WTC11 (cell line): ENCODE data around the gene CDH6. TPM values are rescaled to one million over a fixed set of nuclear protein-coding genes. Genes with fewer than 3 reads are reported as not detected.
A peak's percentile ranks its signal among the peaks of the same experiment; 100 is the strongest.

Source experiments
- ATAC-seq: fragments of 200-7000 bp; cut with Tn5 transposase; 2 replicates; pipeline ENCODE4 v1.10.0; 2021; ENCODE audit warnings: mild to moderate bottlenecking, moderate library complexity
- CTCF ChIA-PET: fragments of 300-600 bp; sonication (Branson Sonifier 250); formaldehyde crosslinking; loops from one replicate; lab custom pipeline; 2021; ENCODE audit warnings: antibody characterized with exemption; lab: Charles Lee
- POLR2A ChIA-PET: fragments of 350-600 bp; sonication (Branson Sonifier 250); formaldehyde crosslinking; loops from one replicate; lab custom pipeline; 2021; ENCODE audit warnings: antibody characterized with exemption; lab: Charles Lee
- DNase-seq: peaks from one replicate; pipeline ENCODE4 v3.0.0; 2021; ENCODE audit warnings: low spot score
- H3K27ac Mint-ChIP-seq: 2 replicates; pipeline ENCODE4 v1.8.0; 2021; ENCODE audit warnings: mixed read lengths
- H3K27me3 Mint-ChIP-seq: 2 replicates; pipeline ENCODE4 v1.8.0; 2021; ENCODE audit warnings: low read depth, mild to moderate bottlenecking, moderate library complexity, mixed read lengths
- H3K36me3 Mint-ChIP-seq: 2 replicates; pipeline ENCODE4 v1.8.0; 2021; ENCODE audit warnings: mixed read lengths
- H3K4me1 Mint-ChIP-seq: 2 replicates; pipeline ENCODE4 v1.8.0; 2022; ENCODE audit warnings: mixed read lengths
- H3K4me3 Mint-ChIP-seq: 2 replicates; pipeline ENCODE4 v1.8.0; 2021; ENCODE audit warnings: mild to moderate bottlenecking, moderate library complexity, mixed read lengths
- H3K9me3 Mint-ChIP-seq: 2 replicates; pipeline ENCODE4 v1.8.0; 2021; ENCODE audit warnings: mixed read lengths
- AR ChIP-seq: fragments of 250-450 bp; sonication (Bioruptor Pico); IDR thresholded peaks from 2 replicates; pipeline ENCODE4 v1.9.0; 2021; ENCODE audit warnings: mild to moderate bottlenecking
- ATF6 ChIP-seq: sonication (generic); formaldehyde crosslinking; IDR thresholded peaks from 2 replicates; pipeline ENCODE4 v1.8.1; 2023; ENCODE audit warnings: mild to moderate bottlenecking, missing genetic modification reagents
- CDX4 ChIP-seq: fragments of 250-450 bp; sonication (Bioruptor Pico); IDR thresholded peaks from 2 replicates; pipeline ENCODE4 v1.9.0; 2021; ENCODE audit warnings: moderate library complexity, mild to moderate bottlenecking, inconsistent platforms, borderline replicate concordance
- CREM ChIP-seq: sonication (generic); formaldehyde crosslinking; IDR thresholded peaks from 2 replicates; pipeline ENCODE4 v1.8.1; 2022; ENCODE audit warnings: mild to moderate bottlenecking, missing genetic modification reagents, moderate library complexity
- E2F1 ChIP-seq: sonication (generic); formaldehyde crosslinking; IDR thresholded peaks from 2 replicates; pipeline ENCODE4 v1.8.0; 2022; ENCODE audit warnings: mild to moderate bottlenecking, missing genetic modification reagents
- E2F4 ChIP-seq: sonication (generic); formaldehyde crosslinking; IDR thresholded peaks from 2 replicates; pipeline ENCODE4 v1.8.1; 2022; ENCODE audit warnings: low read depth, mild to moderate bottlenecking, moderate library complexity, missing genetic modification reagents, borderline replicate concordance
- HMGA2 ChIP-seq: fragments of 250-450 bp; sonication (Bioruptor Pico); IDR thresholded peaks from 2 replicates; pipeline ENCODE4 v1.4.0; 2021; ENCODE audit warnings: mild to moderate bottlenecking, moderate library complexity
- HMGXB4 ChIP-seq: sonication (generic); formaldehyde crosslinking; IDR thresholded peaks from 2 replicates; pipeline ENCODE4 v1.8.1; 2023; ENCODE audit warnings: mild to moderate bottlenecking, moderate library complexity, missing genetic modification reagents
- PRDM15 ChIP-seq: sonication (generic); formaldehyde crosslinking; IDR thresholded peaks from 2 replicates; pipeline ENCODE4 v1.8.0; 2022; ENCODE audit warnings: missing genetic modification reagents
- RELA ChIP-seq: sonication (generic); formaldehyde crosslinking; IDR thresholded peaks from 2 replicates; pipeline ENCODE4 v1.8.1; 2022; ENCODE audit warnings: missing genetic modification reagents, mild to moderate bottlenecking, borderline replicate concordance
- SP1 ChIP-seq: sonication (generic); formaldehyde crosslinking; conservative IDR thresholded peaks from 2 replicates; pipeline ENCODE4 v1.8.1; 2022; ENCODE audit warnings: missing genetic modification reagents
- TCF7 ChIP-seq: sonication (generic); formaldehyde crosslinking; IDR thresholded peaks from 2 replicates; pipeline ENCODE4 v1.8.0; 2022; ENCODE audit warnings: mild to moderate bottlenecking, low read depth, missing genetic modification reagents, moderate library complexity
- ZBTB43 ChIP-seq: sonication (generic); formaldehyde crosslinking; IDR thresholded peaks from 2 replicates; pipeline ENCODE4 v1.8.1; 2023; ENCODE audit warnings: mild to moderate bottlenecking, missing genetic modification reagents
- ZNF425 ChIP-seq: fragments of 250-450 bp; sonication (Bioruptor Pico); conservative IDR thresholded peaks from 2 replicates; pipeline ENCODE4 v1.9.0; 2021; ENCODE audit warnings: mild to moderate bottlenecking
- total RNA-seq: library from RNA; stranded (reverse); gene quantifications from 3 replicates; pipeline ENCODE4 v1.2.3, GENCODE V29; 2021

CDH6 gene
- total RNA-seq, 1 experiment from 2014 or later, result 2.6 TPM

- H3K4me1 Mint-ChIP-seq, result no peaks in the 10 kb centered on the region
- TF ChIP-seq E2F4 (CRISPR knock-in tag) (no peak), ZNF425 (CRISPR knock-in tag) (no peak), CREM (no peak), HMGXB4 (no peak), AR (CRISPR knock-in tag) (no peak), CDX4 (no peak), SP1 (CRISPR knock-in tag) (no peak)
- no peak overlapping the region for H3K4me3 Mint-ChIP-seq
- DNase-seq, result no peak
- CTCF ChIA-PET, result interaction anchor here (3.0 kb wide), 1 partner anchor 20 kb away, joined by 16 read pairs; no protein-coding TSS in a partner anchor
- H3K27me3 Mint-ChIP-seq, result no peaks in the 10 kb centered on the region
- H3K27ac Mint-ChIP-seq, result no peak overlapping the region
- peaks cover 8% of the 10 kb centered on the region; the same call in 1 of the 2 replicates for H3K36me3 Mint-ChIP-seq
- POLR2A ChIA-PET, result no interaction called here
- peak; percentile 72 for ATAC-seq
- H3K9me3 Mint-ChIP-seq, result peaks cover 15% of the 10 kb centered on the region
Measured at GRCh38 chr5:31251032-31251431, 57.5 kb downstream of the CDH6 start.

GRCh38 chr5:31255041-31255440 is 61.6 kb downstream of the CDH6 start:
- no peak for ATAC-seq
- H3K4me3 Mint-ChIP-seq, result no peak overlapping the region
- CTCF ChIA-PET, result interaction anchor here (1.9 kb wide), 1 partner anchor 16 kb away, joined by 5 read pairs; no protein-coding TSS in a partner anchor
- no peak overlapping the region for H3K27ac Mint-ChIP-seq
- TF ChIP-seq PRDM15 (no peak), RELA (CRISPR knock-in tag) (no peak), ATF6 (CRISPR knock-in tag) (no peak), HMGA2 (CRISPR knock-in tag) (no peak), ZBTB43 (CRISPR knock-in tag) (no peak), TCF7 (CRISPR knock-in tag) (no peak), E2F1 (CRISPR knock-in tag) (no peak)
- no peak for DNase-seq
- H3K36me3 Mint-ChIP-seq, result peaks cover 8% of the 10 kb centered on the region; the same call in 1 of the 2 replicates
- H3K27me3 Mint-ChIP-seq, result no peaks in the 10 kb centered on the region
- no peaks in the 10 kb centered on the region for H3K4me1 Mint-ChIP-seq
- POLR2A ChIA-PET, result no interaction called here
- peaks cover 15% of the 10 kb centered on the region for H3K9me3 Mint-ChIP-seq
